HepG2 (cell line): Measurements from ENCODE around the gene CAPN3. TPM values are rescaled to one million over a fixed set of nuclear protein-coding genes. Genes with fewer than 3 reads are reported as not detected.

Experiments used
- ATAC-seq: fragments of 200-7000 bp; cut with Tn5 transposase; 3 replicates; pipeline ENCODE4 v1.9.1; 2020; ENCODE audit warnings: mild to moderate bottlenecking, moderate library complexity
- BruUV-seq: library from RNA; stranded (reverse); fragments of 400-500 nt; replicated peaks from 2 replicates; lab custom pipeline; 2021; lab: Mats Ljungman, UMichigan
- CTCF ChIA-PET: fragments of 300-600 bp; formaldehyde crosslinking; extraction: SDS; loops from one replicate; lab custom pipeline; 2021; ENCODE audit warnings: low total read pairs, inconsistent platforms, low intra/inter-chr PET ratio; lab: Yijun Ruan, JAX
- POLR2A ChIA-PET: fragments of 350-600 bp; sonication (Branson Sonifier 250); formaldehyde crosslinking; loops from one replicate; lab custom pipeline; 2020; ENCODE audit warnings: antibody characterized with exemption, inconsistent platforms; lab: Yijun Ruan, JAX
- DNase-seq: peaks from one replicate; pipeline ENCODE4 v3.0.0-alpha.2; 2015; ENCODE audit warnings: low spot score
- FAIRE-seq: peaks from 3 replicates; lab custom pipeline; 2011; peaks lifted over from hg19 to GRCh38; lab: Jason Lieb, UNC
- H2AFZ ChIP-seq: one replicate; pipeline ENCODE4 v1.6.1; 2011; ENCODE audit warnings: low read length, inconsistent platforms
- H3K27ac ChIP-seq: fragments of 300-600 bp; 3 replicates; pipeline ENCODE4 v1.8.0; 2011; ENCODE audit warnings: mixed run types, mild to moderate bottlenecking, mixed read lengths, low read length, inconsistent platforms; ENCODE audit not compliant: insufficient read depth; ENCODE audit errors: extremely low read length
- H3K27me3 ChIP-seq, 2 experiments: fragments of 200-600 bp in 1 of 2; 2 replicates in 1 of 2; 3 replicates in 1 of 2; pipeline versions ENCODE4 v1.6.0 to v1.8.0; 2011; ENCODE audit warnings: low read length in 2 of 2, mild to moderate bottlenecking in 2 of 2, moderate library complexity in 2 of 2, inconsistent platforms in 1 of 2; ENCODE audit not compliant: insufficient read depth in 2 of 2, control insufficient read depth in 1 of 2
- H3K36me3 ChIP-seq, 2 experiments: fragments of 200-600 bp in 1 of 2; replicated peaks in 1 of 2; 2 replicates in 1 of 2; 3 replicates in 1 of 2; pipeline versions ENCODE4 v1.5.1 to v1.8.0; 2011; ENCODE audit warnings: low read length in 2 of 2, inconsistent platforms in 1 of 2; ENCODE audit not compliant: insufficient read depth in 2 of 2, control insufficient read depth in 1 of 2
- H3K4me1 ChIP-seq: 2 replicates; pipeline ENCODE4 v1.5.1; 2012; ENCODE audit warnings: low read length, inconsistent platforms; ENCODE audit not compliant: insufficient read depth
- H3K4me2 ChIP-seq: 2 replicates; pipeline ENCODE4 v1.6.0; 2011; ENCODE audit warnings: low read depth, low read length, inconsistent platforms
- H3K4me3 ChIP-seq, 3 experiments: fragments of 200-600 bp in 1 of 3; sonication (generic), shearing (Covaris generic) in 1 of 3; replicated peaks in 1 of 3; 2 replicates each; pipeline ENCODE4 v1.5.1; 2011 to 2016; ENCODE audit warnings: low read length in 3 of 3, inconsistent platforms in 2 of 3, low read depth in 2 of 3, mild to moderate bottlenecking in 2 of 3, control low read depth in 1 of 3, mixed read lengths in 1 of 3; ENCODE audit not compliant: insufficient read depth in 1 of 3
- H3K79me2 ChIP-seq: one replicate; pipeline ENCODE4 v1.6.1; 2011; ENCODE audit warnings: low read length, inconsistent platforms; ENCODE audit not compliant: insufficient read depth
- H3K9ac ChIP-seq: 2 replicates; pipeline ENCODE4 v1.6.0; 2011; ENCODE audit warnings: mild to moderate bottlenecking, low read depth, low read length, inconsistent platforms; ENCODE audit not compliant: insufficient read depth
- H3K9me3 ChIP-seq: 2 replicates; pipeline ENCODE4 v1.5.1; 2012; ENCODE audit warnings: mild to moderate bottlenecking, low read length
- H4K20me1 ChIP-seq: 2 replicates; pipeline ENCODE4 v1.6.0; 2011; ENCODE audit warnings: inconsistent platforms, mild to moderate bottlenecking, low read length, moderate library complexity; ENCODE audit not compliant: insufficient read depth
- ARNT2 ChIP-seq: sonication (generic); formaldehyde crosslinking; IDR thresholded peaks from 2 replicates; pipeline ENCODE4 v1.8.0; 2022; ENCODE audit warnings: mild to moderate bottlenecking, low read depth, missing genetic modification reagents, moderate library complexity
- ASH2L ChIP-seq: fragments of 300-600, 200-600 bp; sonication (generic); IDR thresholded peaks from 2 replicates; pipeline ENCODE4 v1.7.0; 2017; ENCODE audit warnings: low read depth, mild to moderate bottlenecking, moderate library complexity, mixed read lengths, low read length; ENCODE audit not compliant: insufficient read length
- CREB3 ChIP-seq: sonication (generic); formaldehyde crosslinking; IDR thresholded peaks from 2 replicates; pipeline ENCODE4 v1.5.0; 2020; ENCODE audit warnings: missing genetic modification reagents
- FOXA3 ChIP-seq: IDR thresholded peaks from 2 replicates; pipeline ENCODE4 v1.6.1; 2016; ENCODE audit warnings: missing genetic modification reagents, missing compliant biosample characterization
- MAFG ChIP-seq: sonication (generic); formaldehyde crosslinking; IDR thresholded peaks from 2 replicates; pipeline ENCODE4 v1.5.1; 2020; ENCODE audit warnings: mild to moderate bottlenecking, missing genetic modification reagents
- PHB2 ChIP-seq: fragments of 450-650 bp; IDR thresholded peaks from 2 replicates; pipeline ENCODE4 v1.6.1; 2018; ENCODE audit not compliant: partially characterized antibody
- SRSF4 ChIP-seq: fragments of 200-400 bp; formaldehyde crosslinking; IDR thresholded peaks from one replicate; pipeline ENCODE4 v1.6.1; 2018; ENCODE audit warnings: mild to moderate bottlenecking, low read depth, low read length, moderate library complexity; ENCODE audit not compliant: poor library complexity, severe bottlenecking
- ZFP37 ChIP-seq: sonication (generic); formaldehyde crosslinking; IDR thresholded peaks from 2 replicates; pipeline ENCODE4 v1.4.0; 2020; ENCODE audit warnings: missing genetic modification reagents, borderline replicate concordance
- ZNF17 ChIP-seq: sonication (generic); formaldehyde crosslinking; IDR thresholded peaks from 2 replicates; pipeline ENCODE4 v1.5.0; 2020; ENCODE audit warnings: mild to moderate bottlenecking, missing genetic modification reagents
- ZNF337 ChIP-seq: sonication (generic); formaldehyde crosslinking; IDR thresholded peaks from 2 replicates; pipeline ENCODE4 v1.5.1; 2020; ENCODE audit warnings: missing genetic modification reagents, low read depth, mild to moderate bottlenecking, borderline replicate concordance
- ZNF598 ChIP-seq: sonication (generic); formaldehyde crosslinking; IDR thresholded peaks from 2 replicates; pipeline ENCODE4 v1.5.1; 2020; ENCODE audit warnings: mild to moderate bottlenecking, missing genetic modification reagents, borderline replicate concordance
- WGBS: methylation state at CpG from one replicate; pipeline ENCODE4 v1.1.6; 2017; ENCODE audit warnings: low lambda C conversion rate; 5-methylcytosine and 5-hydroxymethylcytosine counted together
- in situ Hi-C: cut with HindIII; loops from 2 replicates; pipeline ENCODE4 v1.10.0; 2017; ENCODE audit warnings: low pct_unique_long_range_greater_than_20kb; ENCODE audit not compliant: extremely low pct_ligation_motif_present
- intact Hi-C: fragments of 100-400 bp; cut with micrococcal nuclease; formaldehyde crosslinking; loops from one replicate; pipeline ENCODE4 v1.10.0; 2022; ENCODE audit not compliant: unreplicated experiment
- polyA plus RNA-seq, 8 experiments: library from polyadenylated mRNA; depleted of rRNA in 3 of 8; stranded (reverse) in 7 of 8; unstranded in 1 of 8; fragments of >200 nt; fragmentation: Illumina TruSeq in 4 of 8; extraction: Trizol in 4 of 8; gene quantifications; 2 replicates each; pipeline versions ENCODE4 v1.2.1 to v1.2.3, GENCODE V29; 2011 to 2016; ENCODE audit warnings: low read depth in 4 of 8, missing spikeins in 1 of 8, mixed read lengths in 1 of 8; ENCODE audit not compliant: insufficient read depth in 1 of 8
- total RNA-seq, 5 experiments: library from RNA; depleted of rRNA; stranded (reverse); fragments of >200 nt; fragmentation: Illumina TruSeq; extraction: Trizol; gene quantifications; 2 replicates each; pipeline ENCODE4 v1.2.3, GENCODE V29; 2016; ENCODE audit warnings: low read depth in 1 of 5

Gene CAPN3
- total and polyA plus RNA-seq, 2 of the 13 experiments (the other 11 are each of a cell fraction or from before 2014, with no cell fraction given): 1.3 to 4.6 TPM

DNA sequence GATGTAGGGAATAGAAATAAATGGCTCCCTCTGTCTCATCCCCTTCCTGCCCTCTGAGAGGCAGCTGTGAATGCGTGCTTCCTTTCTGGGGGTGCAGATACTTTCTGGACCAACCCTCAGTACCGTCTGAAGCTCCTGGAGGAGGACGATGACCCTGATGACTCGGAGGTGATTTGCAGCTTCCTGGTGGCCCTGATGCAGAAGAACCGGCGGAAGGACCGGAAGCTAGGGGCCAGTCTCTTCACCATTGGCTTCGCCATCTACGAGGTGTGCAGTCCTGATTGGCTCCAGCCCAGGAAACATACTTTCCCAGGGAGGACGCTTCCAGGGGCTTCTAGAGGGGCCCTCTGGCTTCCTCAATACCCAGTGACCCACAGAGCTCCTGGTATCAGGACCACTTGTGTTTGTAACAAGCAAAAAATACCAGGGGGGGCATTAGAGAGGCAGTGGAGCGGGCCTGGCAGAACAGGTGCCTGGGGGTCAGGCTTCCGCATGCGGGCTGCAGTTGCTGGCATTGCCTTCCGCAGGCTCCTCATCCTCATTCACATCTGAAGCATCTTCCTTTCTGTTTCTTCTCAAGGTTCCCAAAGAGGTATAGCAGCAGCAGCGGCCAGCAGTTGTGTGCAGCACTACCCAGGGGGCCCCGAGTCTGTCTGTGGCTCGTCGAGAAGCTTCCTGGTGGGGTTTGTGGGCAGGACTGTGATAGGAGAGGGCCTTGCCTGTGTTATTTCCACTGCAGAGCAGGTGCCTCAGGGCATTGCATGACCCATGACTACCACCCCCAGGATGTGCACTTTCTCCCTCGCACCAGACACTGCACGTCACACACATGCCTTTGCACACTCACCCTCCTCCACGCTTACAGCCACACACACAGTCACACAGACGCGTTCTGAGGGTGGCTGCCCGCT lies 42.5 kb downstream of the CAPN3 start (continued):
- TF ChIP-seq ZNF598 (CRISPR knock-in tag) (no peak), ARNT2 (CRISPR knock-in tag) (no peak)

DNA sequence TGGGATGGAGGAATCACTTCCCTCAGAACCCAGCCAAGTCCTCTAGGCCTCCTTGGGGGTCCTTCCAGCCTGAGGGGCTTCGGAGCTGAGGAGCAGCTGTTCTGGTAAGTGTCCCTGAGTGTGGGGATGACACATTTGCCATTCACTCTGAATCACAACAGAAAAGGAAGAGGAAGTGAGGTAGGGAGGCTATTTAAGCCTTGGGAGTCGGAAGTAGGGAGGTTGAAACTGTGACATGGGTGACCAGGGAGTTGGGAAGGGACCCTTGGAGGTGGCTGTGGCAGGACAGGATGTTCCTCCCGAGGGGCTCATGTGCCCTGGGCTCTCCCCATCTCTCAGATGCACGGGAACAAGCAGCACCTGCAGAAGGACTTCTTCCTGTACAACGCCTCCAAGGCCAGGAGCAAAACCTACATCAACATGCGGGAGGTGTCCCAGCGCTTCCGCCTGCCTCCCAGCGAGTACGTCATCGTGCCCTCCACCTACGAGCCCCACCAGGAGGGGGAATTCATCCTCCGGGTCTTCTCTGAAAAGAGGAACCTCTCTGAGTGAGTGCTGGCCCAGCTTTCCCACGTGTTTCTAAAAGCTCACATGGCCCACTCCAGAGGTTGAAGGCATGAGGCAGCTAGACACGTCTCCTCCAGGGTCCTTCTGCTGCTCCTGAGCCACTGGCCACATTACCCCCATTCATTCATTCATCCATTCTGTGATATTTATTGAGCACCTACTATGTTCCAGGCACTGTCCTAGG lies 43.3 kb downstream of the CAPN3 start:
- TF ChIP-seq CREB3 (no peak), SRSF4 (no peak), FOXA3 (CRISPR knock-in tag) (no peak), PHB2 (no peak), ZNF337 (CRISPR knock-in tag) (no peak), ZFP37 (CRISPR knock-in tag) (no peak), MAFG (CRISPR knock-in tag) (no peak), ASH2L (no peak), ZNF17 (CRISPR knock-in tag) (no peak)

More for the DNA sequence above, 43.3 kb downstream of the CAPN3 start:
- no peak overlapping the region for H2AFZ ChIP-seq
- in situ Hi-C loops (no loop called here), intact Hi-C loops (no loop called here)
- H3K9me3 ChIP-seq: no peaks in the 10 kb centered on the region
- H3K4me2 ChIP-seq: no peak overlapping the region
- no peak overlapping the region for H3K4me3 ChIP-seq
- 93% methylated on average over 12 of the region's 15 CpGs for WGBS
- DNase-seq (no peak), FAIRE-seq (no peak), ATAC-seq (no peak)
- H4K20me1 ChIP-seq: no peaks in the 10 kb centered on the region
- no peak overlapping the region for H3K27ac ChIP-seq
- no peaks in the 10 kb centered on the region for H3K27me3 ChIP-seq
- ChIA-PET CTCF (no interaction called here), POLR2A (interaction anchor here (1.6 kb wide), 1 partner anchor 10 kb away, joined by 5 read pairs; no protein-coding TSS in a partner anchor)
- peaks cover 31% of the 10 kb centered on the region for H3K4me1 ChIP-seq
- no TSS peak for BruUV-seq
- H3K36me3 ChIP-seq: no peaks in the 10 kb centered on the region
- no peak overlapping the region for H3K9ac ChIP-seq
- no peaks in the 10 kb centered on the region for H3K79me2 ChIP-seq
